HEK293T (cell line): Measurements from ENCODE around the gene YEATS4.

Experiments used
- ARNT ChIP-seq: fragments of 450-650 bp; IDR thresholded peaks from 2 replicates; pipeline ENCODE4 v1.6.1; 2017; ENCODE audit warnings: mild to moderate bottlenecking
- BHLHE40 ChIP-seq: fragments of 450-650 bp; IDR thresholded peaks from 2 replicates; pipeline ENCODE4 v1.6.1; 2016; ENCODE audit warnings: mild to moderate bottlenecking, moderate library complexity, borderline replicate concordance
- CTBP1 ChIP-seq: fragments of 450-650 bp; IDR thresholded peaks from 2 replicates; pipeline ENCODE4 v1.6.1; 2016; ENCODE audit warnings: borderline replicate concordance
- ELF4 ChIP-seq: fragments of 450-650 bp; IDR thresholded peaks from 2 replicates; pipeline ENCODE4 v1.6.1; 2017; ENCODE audit warnings: antibody characterized with exemption
- FOXA1 ChIP-seq: fragments of 450-650 bp; IDR thresholded peaks from 2 replicates; pipeline ENCODE4 v1.6.1; 2016; ENCODE audit warnings: mild to moderate bottlenecking
- FOXM1 ChIP-seq: fragments of 450-650 bp; IDR thresholded peaks from 2 replicates; pipeline ENCODE4 v1.6.1; 2017; ENCODE audit warnings: mild to moderate bottlenecking, borderline replicate concordance
- L3MBTL2 ChIP-seq: fragments of 450-650 bp; conservative IDR thresholded peaks from 2 replicates; pipeline ENCODE4 v1.6.1; 2016; ENCODE audit warnings: mild to moderate bottlenecking
- LEF1 ChIP-seq: fragments of 450-650 bp; IDR thresholded peaks from 2 replicates; pipeline ENCODE4 v1.6.1; 2017; ENCODE audit warnings: mild to moderate bottlenecking, borderline replicate concordance
- NFRKB ChIP-seq: fragments of 450-650 bp; IDR thresholded peaks from 2 replicates; pipeline ENCODE4 v1.6.1; 2016; ENCODE audit warnings: mild to moderate bottlenecking, moderate library complexity
- SP1 ChIP-seq: fragments of 450-650 bp; IDR thresholded peaks from 2 replicates; pipeline ENCODE4 v1.6.1; 2017
- TARDBP ChIP-seq: fragments of 450-650 bp; IDR thresholded peaks from 2 replicates; pipeline ENCODE4 v1.6.1; 2016
- TF ChIP-seq, protein P1 (sequence below): fragments of 450-650 bp; IDR thresholded peaks from 2 replicates; pipeline ENCODE4 v1.6.1; 2016

DNA sequence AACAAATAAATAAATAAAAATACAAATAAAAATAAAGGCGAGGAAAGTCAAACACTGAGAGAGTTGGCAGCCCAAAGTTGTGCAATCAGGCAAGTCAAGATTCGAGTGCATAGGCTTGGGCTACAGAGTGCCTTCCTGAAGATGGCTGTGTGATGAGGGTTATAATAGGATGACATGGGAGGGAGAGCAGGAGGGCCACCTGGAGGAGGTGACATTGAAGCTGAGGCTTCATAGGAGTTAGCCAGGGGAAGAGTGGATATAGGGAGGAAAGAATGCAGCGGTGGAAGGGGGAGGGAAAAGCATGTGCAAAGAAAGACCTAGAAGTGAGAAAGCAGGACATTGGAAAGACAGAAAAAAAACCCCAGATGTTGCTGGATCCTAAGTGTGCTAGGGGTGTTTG is 53.1 kb downstream of the YEATS4 start:
- TF ChIP-seq NFRKB: no peak
- TF ChIP-seq ELF4: no peak
- TF ChIP-seq SP1: no peak
- TF ChIP-seq FOXA1: no peak
- no peak for TF ChIP-seq LEF1
- no peak for TF ChIP-seq ARNT
- TF ChIP-seq CTBP1: no peak
- no peak for TF ChIP-seq BHLHE40
- TF ChIP-seq FOXM1: no peak
- TF ChIP-seq, protein P1, sequence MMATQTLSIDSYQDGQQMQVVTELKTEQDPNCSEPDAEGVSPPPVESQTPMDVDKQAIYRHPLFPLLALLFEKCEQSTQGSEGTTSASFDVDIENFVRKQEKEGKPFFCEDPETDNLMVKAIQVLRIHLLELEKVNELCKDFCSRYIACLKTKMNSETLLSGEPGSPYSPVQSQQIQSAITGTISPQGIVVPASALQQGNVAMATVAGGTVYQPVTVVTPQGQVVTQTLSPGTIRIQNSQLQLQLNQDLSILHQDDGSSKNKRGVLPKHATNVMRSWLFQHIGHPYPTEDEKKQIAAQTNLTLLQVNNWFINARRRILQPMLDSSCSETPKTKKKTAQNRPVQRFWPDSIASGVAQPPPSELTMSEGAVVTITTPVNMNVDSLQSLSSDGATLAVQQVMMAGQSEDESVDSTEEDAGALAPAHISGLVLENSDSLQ: no peak
- no peak for TF ChIP-seq L3MBTL2
- TF ChIP-seq TARDBP: no peak
